H1 (cell line): Measurements from ENCODE around the gene COMMD1. TPM values are rescaled to one million over a fixed set of nuclear protein-coding genes. Genes with fewer than 3 reads are reported as not detected.

Experiments
- CTCF ChIA-PET: fragments of 300-600 bp; sonication (Branson Sonifier 250); formaldehyde crosslinking; loops from one replicate; lab custom pipeline; 2021; ENCODE audit not compliant: partially characterized antibody; lab: Charles Lee
- POLR2A ChIA-PET: fragments of 300-600 bp; sonication (Branson Sonifier 250); formaldehyde crosslinking; loops from one replicate; lab custom pipeline; 2021; ENCODE audit warnings: inconsistent platforms; ENCODE audit not compliant: partially characterized antibody; lab: Charles Lee
- DNase-seq, 2 experiments: peaks; one replicate each; pipeline versions ENCODE4 v3.0.0 to v3.0.0-alpha.2; 2010 to 2022; ENCODE audit warnings: low spot score in 2 of 2, low read depth in 1 of 2, mixed read lengths in 1 of 2
- FAIRE-seq: peaks from 2 replicates; lab custom pipeline; 2011; peaks lifted over from hg19 to GRCh38; lab: Jason Lieb, UNC
- H2AFZ ChIP-seq: 2 replicates; pipeline ENCODE4 v1.8.1; 2012; ENCODE audit warnings: low read length, inconsistent platforms
- H2AK5ac ChIP-seq: 2 replicates; pipeline ENCODE4 v1.6.1; 2013; ENCODE audit warnings: low read depth, low read length
- H2BK120ac ChIP-seq: replicated peaks from 2 replicates; pipeline ENCODE3; 2013; ENCODE audit warnings: low read depth, low read length, inconsistent platforms
- H2BK12ac ChIP-seq: 2 replicates; pipeline ENCODE4 v1.6.1; 2013; ENCODE audit warnings: low read depth, low read length
- H2BK15ac ChIP-seq: 2 replicates; pipeline ENCODE4 v1.6.1; 2013; ENCODE audit warnings: low read length
- H2BK20ac ChIP-seq: 2 replicates; pipeline ENCODE4 v1.6.1; 2013; ENCODE audit warnings: low read length
- H2BK5ac ChIP-seq: 2 replicates; pipeline ENCODE4 v1.6.1; 2013; ENCODE audit warnings: low read depth, low read length
- H3K14ac ChIP-seq: 2 replicates; pipeline ENCODE4 v1.6.1; 2013; ENCODE audit warnings: inconsistent platforms; ENCODE audit not compliant: insufficient read length
- H3K18ac ChIP-seq: 2 replicates; pipeline ENCODE4 v1.6.1; 2013; ENCODE audit warnings: low read length; ENCODE audit errors: extremely low read depth
- H3K23ac ChIP-seq: 2 replicates; pipeline ENCODE4 v1.6.1; 2013; ENCODE audit warnings: inconsistent platforms; ENCODE audit not compliant: insufficient read length
- H3K23me2 ChIP-seq: 2 replicates; pipeline ENCODE4 v1.6.1; 2013; ENCODE audit warnings: low read depth, low read length
- H3K27ac ChIP-seq: 2 replicates; pipeline ENCODE4 v1.6.1; 2011; ENCODE audit warnings: low read depth, low read length, inconsistent platforms
- H3K27me3 ChIP-seq, 4 experiments: replicated peaks in 1 of 4; 1 replicate in 1 of 4; 2 replicates in 3 of 4; pipeline versions ENCODE4 v1.6.1 to v1.8.1; 2011 to 2013; ENCODE audit warnings: low read length in 3 of 4, mild to moderate bottlenecking in 3 of 4, inconsistent platforms in 2 of 4, mixed read lengths in 2 of 4, moderate library complexity in 1 of 4; ENCODE audit not compliant: control insufficient read depth in 3 of 4, insufficient read depth in 3 of 4; ENCODE audit errors: extremely low read depth in 1 of 4
- H3K36me3 ChIP-seq, 4 experiments: 2 replicates each; pipeline versions ENCODE4 v1.6.1 to v1.8.1; 2011 to 2013; ENCODE audit warnings: mild to moderate bottlenecking in 4 of 4, low read length in 3 of 4, moderate library complexity in 2 of 4, control low read depth in 1 of 4, inconsistent platforms in 1 of 4; ENCODE audit not compliant: insufficient read depth in 4 of 4, control insufficient read depth in 2 of 4
- H3K4ac ChIP-seq: replicated peaks from 2 replicates; pipeline ENCODE3; 2013; ENCODE audit warnings: low read length, low read depth, mixed read lengths, inconsistent platforms; ENCODE audit not compliant: insufficient read length
- H3K4me1 ChIP-seq, 4 experiments: replicated peaks in 1 of 4; 1 replicate in 1 of 4; 2 replicates in 3 of 4; pipeline versions ENCODE4 v1.6.1 to v1.8.1; 2011 to 2013; ENCODE audit warnings: low read length in 3 of 4, inconsistent platforms in 2 of 4, mixed read lengths in 1 of 4; ENCODE audit not compliant: insufficient read depth in 4 of 4, control insufficient read depth in 3 of 4
- H3K4me2 ChIP-seq, 2 experiments: 2 replicates each; pipeline versions ENCODE4 v1.6.1 to v1.8.1; 2011 to 2013; ENCODE audit warnings: low read depth in 2 of 2, low read length in 2 of 2, control low read depth in 1 of 2, inconsistent platforms in 1 of 2, mild to moderate bottlenecking in 1 of 2; ENCODE audit not compliant: insufficient read depth in 1 of 2
- H3K4me3 ChIP-seq, 4 experiments: fragments of 200-600, 300-600 bp in 1 of 4; sonication (generic), shearing (Covaris generic), sonication (Bioruptor Twin) in 1 of 4; 2 replicates each; pipeline versions ENCODE4 v1.5.1 to v1.8.1; 2011 to 2016; ENCODE audit warnings: low read length in 4 of 4, low read depth in 3 of 4, control low read depth in 2 of 4, inconsistent platforms in 2 of 4, mild to moderate bottlenecking in 2 of 4, mixed read lengths in 1 of 4, moderate library complexity in 1 of 4; ENCODE audit not compliant: insufficient read depth in 2 of 4; ENCODE audit errors: extremely low read depth in 1 of 4
- H3K56ac ChIP-seq: replicated peaks from 2 replicates; pipeline ENCODE3; 2013; ENCODE audit warnings: low read depth, mild to moderate bottlenecking, mixed read lengths, low read length, inconsistent platforms; ENCODE audit not compliant: insufficient read length
- H3K79me1 ChIP-seq: 2 replicates; pipeline ENCODE4 v1.6.1; 2013; ENCODE audit warnings: low read depth, low read length, control low read depth
- H3K79me2 ChIP-seq, 2 experiments: 2 replicates each; pipeline versions ENCODE4 v1.6.1 to v1.8.1; 2012 to 2013; ENCODE audit warnings: low read length in 2 of 2, mild to moderate bottlenecking in 2 of 2, inconsistent platforms in 1 of 2; ENCODE audit not compliant: insufficient read depth in 2 of 2, control insufficient read depth in 1 of 2
- H3K9ac ChIP-seq, 4 experiments: replicated peaks in 1 of 4; 1 replicate in 1 of 4; 2 replicates in 3 of 4; pipeline versions ENCODE4 v1.6.1 to v1.8.1; 2011 to 2013; ENCODE audit warnings: low read depth in 3 of 4, low read length in 3 of 4, control low read depth in 2 of 4, mild to moderate bottlenecking in 2 of 4, moderate library complexity in 2 of 4, inconsistent platforms in 1 of 4; ENCODE audit errors: extremely low read depth in 1 of 4
- H3K9me3 ChIP-seq, 2 experiments: 2 replicates each; pipeline versions ENCODE4 v1.6.1 to v1.8.1; 2012 to 2013; ENCODE audit warnings: mild to moderate bottlenecking in 2 of 2, moderate library complexity in 2 of 2, control low read depth in 1 of 2, inconsistent platforms in 1 of 2, low read depth in 1 of 2, low read length in 1 of 2, mixed read lengths in 1 of 2; ENCODE audit not compliant: insufficient read depth in 2 of 2
- H4K20me1 ChIP-seq, 2 experiments: replicated peaks in 1 of 2; 2 replicates each; pipeline versions ENCODE3 to v1.8.1; 2011 to 2013; ENCODE audit warnings: inconsistent platforms in 2 of 2, low read length in 2 of 2, mild to moderate bottlenecking in 1 of 2; ENCODE audit not compliant: insufficient read depth in 2 of 2, control insufficient read depth in 1 of 2
- H4K5ac ChIP-seq: 2 replicates; pipeline ENCODE4 v1.6.1; 2013; ENCODE audit warnings: low read length, low read depth, mixed read lengths, inconsistent platforms; ENCODE audit not compliant: insufficient read length
- H4K8ac ChIP-seq: 2 replicates; pipeline ENCODE4 v1.8.0; 2013; ENCODE audit warnings: mild to moderate bottlenecking, moderate library complexity, low read length, inconsistent platforms; ENCODE audit not compliant: insufficient read depth; ENCODE audit errors: extremely low read depth
- H4K91ac ChIP-seq: replicated peaks from 2 replicates; pipeline ENCODE3; 2013; ENCODE audit warnings: low read length, mixed read lengths, inconsistent platforms; ENCODE audit not compliant: insufficient read length
- BCL11A ChIP-seq, 2 experiments: IDR thresholded peaks; one replicate each; pipeline ENCODE4 v1.6.1; 2011; ENCODE audit warnings: low read depth in 2 of 2, low read length in 2 of 2, mild to moderate bottlenecking in 2 of 2
- CEBPB ChIP-seq: IDR thresholded peaks from 2 replicates; pipeline ENCODE4 v1.6.1; 2012; ENCODE audit warnings: low read depth, low read length
- CTCF ChIP-seq, 3 experiments: IDR thresholded peaks; 1 replicate in 2 of 3; 2 replicates in 1 of 3; pipeline versions ENCODE4 v1.5.1 to v1.6.1; 2011; ENCODE audit warnings: low read length in 3 of 3, mild to moderate bottlenecking in 3 of 3, inconsistent platforms in 2 of 3, low read depth in 1 of 3, moderate library complexity in 1 of 3; ENCODE audit not compliant: insufficient read depth in 1 of 3; ENCODE audit errors: control extremely low read depth in 1 of 3
- EZH2 ChIP-seq: fragments of 200-600 bp; sonication (generic); IDR thresholded peaks from 2 replicates; pipeline ENCODE4 v1.7.1; 2012; ENCODE audit warnings: low read depth, mild to moderate bottlenecking, moderate library complexity, low read length, inconsistent platforms; ENCODE audit not compliant: severe bottlenecking
- KDM4A ChIP-seq: IDR thresholded peaks from one replicate; pipeline ENCODE4 v1.7.1; 2012; ENCODE audit warnings: low read depth, mild to moderate bottlenecking, moderate library complexity, low read length, inconsistent platforms; ENCODE audit not compliant: severe bottlenecking
- NANOG ChIP-seq: IDR thresholded peaks from 2 replicates; pipeline ENCODE4 v1.6.1; 2011; ENCODE audit warnings: low read length, low read depth, mild to moderate bottlenecking, inconsistent platforms; ENCODE audit not compliant: insufficient read depth, poor library complexity, severe bottlenecking
- RFX5 ChIP-seq: IDR thresholded peaks from 2 replicates; pipeline ENCODE4 v1.6.1; 2011; ENCODE audit warnings: low read depth, low read length, improper control_type of control experiment, borderline replicate concordance
- SIN3A ChIP-seq, 2 experiments: IDR thresholded peaks in 1 of 2; conservative IDR thresholded peaks in 1 of 2; 2 replicates each; pipeline ENCODE4 v1.6.1; 2011 to 2012; ENCODE audit warnings: low read length in 2 of 2, improper control_type of control experiment in 1 of 2, low read depth in 1 of 2, mild to moderate bottlenecking in 1 of 2
- SIX5 ChIP-seq: IDR thresholded peaks from 2 replicates; pipeline ENCODE4 v1.6.1; 2011; ENCODE audit warnings: mild to moderate bottlenecking, low read depth, low read length
- SP1 ChIP-seq: IDR thresholded peaks from 2 replicates; pipeline ENCODE4 v1.6.1; 2011; ENCODE audit warnings: low read depth, low read length
- SP4 ChIP-seq: IDR thresholded peaks from 2 replicates; pipeline ENCODE4 v1.6.1; 2012; ENCODE audit warnings: low read length, inconsistent platforms
- TAF7 ChIP-seq: optimal IDR thresholded peaks from 2 replicates; pipeline ENCODE3; 2011; ENCODE audit warnings: low read depth, mild to moderate bottlenecking, inconsistent platforms, low read length, moderate library complexity, borderline replicate concordance
- WGBS, 2 experiments: shearing (Covaris generic) in 1 of 2; methylation state at CpG; one replicate each; pipeline versions ENCODE4 v1.1.6 to v1.1.7; 2013 to 2015; ENCODE audit warnings: low lambda C conversion rate in 2 of 2, mixed read lengths in 2 of 2, inconsistent platforms in 1 of 2, low coverage in 1 of 2, missing lambda C conversion rate in 1 of 2; ENCODE audit not compliant: insufficient replicate concordance in 2 of 2, insufficient coverage in 1 of 2, insufficient read length in 1 of 2; ENCODE audit errors: extremely low coverage in 1 of 2, missing lambda C conversion rate in 1 of 2; 5-methylcytosine and 5-hydroxymethylcytosine counted together
- polyA plus RNA-seq, 7 experiments: library from polyadenylated mRNA; depleted of rRNA in 3 of 7; stranded (reverse) in 5 of 7; unstranded in 2 of 7; fragments of >200 nt in 5 of 7; fragments of 200-250 nt in 2 of 7; gene quantifications; 1 replicate in 5 of 7; 2 replicates in 1 of 7; 4 replicates in 1 of 7; pipeline versions ENCODE4 v1.2.1 to v1.2.3, GENCODE V29; 2011 to 2013; ENCODE audit warnings: missing spikeins in 2 of 7, mixed read lengths in 2 of 7
- total RNA-seq: library from RNA; stranded (reverse); fragmentation: NEBNext Ultra II Directional; extraction: Animal tissue kit (Norgen Biotek cat#: 25700); gene quantifications from 2 replicates; pipeline ENCODE4 v1.2.1, GENCODE V29; 2021

COMMD1 gene
- total and polyA plus RNA-seq, 2 of the 8 experiments (the other 6 are each of a cell fraction or from before 2014, with no cell fraction given), result 23.5 to 28.3 TPM

- Histone ChIP-seq H2BK15ac (no peak overlapping the region), H2BK120ac (no peak overlapping the region), H4K8ac (no peak overlapping the region), H3K79me2 (no peaks in the 10 kb centered on the region), H3K56ac (no peak overlapping the region), H3K9ac (no peak overlapping the region), H2BK20ac (peak overlapping the region; percentile 15; the same call in 1 of the 2 replicates), H3K79me1 (no peaks in the 10 kb centered on the region), H3K36me3 (no peaks in the 10 kb centered on the region), H4K91ac (no peak overlapping the region), H3K23ac (no peak overlapping the region), H3K14ac (no peak overlapping the region), H4K5ac (no peak overlapping the region), H2AFZ (no peak overlapping the region), H3K4me2 (peak overlapping the region; percentile 30 to 33; a peak in 2 of 4 replicates), H3K4ac (no peak overlapping the region), H3K23me2 (no peaks in the 10 kb centered on the region), H2BK5ac (peak overlapping the region; percentile 86; the same call in 1 of the 2 replicates), H3K27me3 (no peaks in the 10 kb centered on the region), H3K4me1 (peaks cover 0 to 11% (median 4%) of the 10 kb centered on the region in 4 experiments; a peak in 6 of 7 replicates), H4K20me1 (no peaks in the 10 kb centered on the region), H3K4me3 (peak overlapping the region in 1 of 4 experiments; percentile 3; a peak in 1 of 8 replicates), H3K27ac (no peak overlapping the region), H3K18ac (peak overlapping the region; percentile 92; the same call in 1 of the 2 replicates), H3K9me3 (peaks cover 2 to 7% of the 10 kb centered on the region in 2 experiments; a peak in 2 of 4 replicates), H2BK12ac (no peak overlapping the region), H2AK5ac (no peak overlapping the region)
- no peak for DNase-seq
- POLR2A ChIA-PET, result no interaction called here
- CTCF ChIA-PET, result no interaction called here
- 28% methylated on average over 4 of the region's 4 CpGs; no CpG with 5 or more reads in 1 of the 2 experiments for WGBS, 2 experiments
- FAIRE-seq, result no peak
- TF ChIP-seq SIX5 (no peak), KDM4A (no peak), RFX5 (no peak), TAF7 (no peak), NANOG (no peak), SP4 (no peak), SIN3A (conservative IDR thresholded peaks at IDR 0.05 in 1 of 2, IDR thresholded peaks at IDR 0.05 in 1 of 2; ENCODE audit: low read depth in 1 of 2, low read length in 2 of 2) (no peak), CTCF (IDR thresholded peaks at IDR 0.05; ENCODE audit: control extremely low read depth in 1 of 3, insufficient read depth in 1 of 3, low read depth in 1 of 3, low read length in 3 of 3) (no peak), CEBPB (no peak), BCL11A (IDR thresholded peaks at IDR 0.05; ENCODE audit: low read depth in 2 of 2, low read length in 2 of 2) (no peak), SP1 (no peak), EZH2 (no peak)
Observed at GRCh38 chr2:62151306-62151638, 245.8 kb downstream of the COMMD1 start.
